WTC11 (cell line): Measurements from ENCODE around the gene ZNF550. TPM values are rescaled to one million over a fixed set of nuclear protein-coding genes. Genes with fewer than 3 reads are reported as not detected.
A peak's percentile ranks its signal among the peaks of the same experiment; 100 is the strongest.
"Not testable (repeated sequence)": the region's sequence is repeated elsewhere in the genome, so short reads cannot be mapped to it uniquely, and the experiment has no call there.

Experiments used
- ATAC-seq: fragments of 200-7000 bp; cut with Tn5 transposase; 2 replicates; pipeline ENCODE4 v1.10.0; 2021; ENCODE audit warnings: mild to moderate bottlenecking, moderate library complexity
- CTCF ChIA-PET: fragments of 300-600 bp; sonication (Branson Sonifier 250); formaldehyde crosslinking; loops from one replicate; lab custom pipeline; 2021; ENCODE audit warnings: antibody characterized with exemption; lab: Charles Lee
- POLR2A ChIA-PET: fragments of 350-600 bp; sonication (Branson Sonifier 250); formaldehyde crosslinking; loops from one replicate; lab custom pipeline; 2021; ENCODE audit warnings: antibody characterized with exemption; lab: Charles Lee
- DNase-seq: peaks from one replicate; pipeline ENCODE4 v3.0.0; 2021; ENCODE audit warnings: low spot score
- H3K27ac Mint-ChIP-seq: 2 replicates; pipeline ENCODE4 v1.8.0; 2021; ENCODE audit warnings: mixed read lengths
- H3K27me3 Mint-ChIP-seq: 2 replicates; pipeline ENCODE4 v1.8.0; 2021; ENCODE audit warnings: low read depth, mild to moderate bottlenecking, moderate library complexity, mixed read lengths
- H3K36me3 Mint-ChIP-seq: 2 replicates; pipeline ENCODE4 v1.8.0; 2021; ENCODE audit warnings: mixed read lengths
- H3K4me1 Mint-ChIP-seq: 2 replicates; pipeline ENCODE4 v1.8.0; 2022; ENCODE audit warnings: mixed read lengths
- H3K4me3 Mint-ChIP-seq: 2 replicates; pipeline ENCODE4 v1.8.0; 2021; ENCODE audit warnings: mild to moderate bottlenecking, moderate library complexity, mixed read lengths
- H3K9me3 Mint-ChIP-seq: 2 replicates; pipeline ENCODE4 v1.8.0; 2021; ENCODE audit warnings: mixed read lengths
- FOXK1 ChIP-seq: sonication (generic); formaldehyde crosslinking; IDR thresholded peaks from 2 replicates; pipeline ENCODE4 v1.8.0; 2022; ENCODE audit warnings: mild to moderate bottlenecking, moderate library complexity, missing genetic modification reagents
- GABPB1 ChIP-seq: sonication (generic); formaldehyde crosslinking; IDR thresholded peaks from 2 replicates; pipeline ENCODE4 v1.8.1; 2023; ENCODE audit warnings: mild to moderate bottlenecking, missing genetic modification reagents
- NFYB ChIP-seq: sonication (generic); formaldehyde crosslinking; conservative IDR thresholded peaks from 2 replicates; pipeline ENCODE4 v1.8.0; 2022; ENCODE audit warnings: low read depth, missing genetic modification reagents
- TEAD1 ChIP-seq: sonication (generic); formaldehyde crosslinking; IDR thresholded peaks from 2 replicates; pipeline ENCODE4 v1.8.0; 2022; ENCODE audit warnings: mild to moderate bottlenecking, missing genetic modification reagents
- ZBTB21 ChIP-seq: sonication (generic); formaldehyde crosslinking; IDR thresholded peaks from 2 replicates; pipeline ENCODE4 v1.8.1; 2023; ENCODE audit warnings: mild to moderate bottlenecking, missing genetic modification reagents, borderline replicate concordance
- total RNA-seq: library from RNA; stranded (reverse); gene quantifications from 3 replicates; pipeline ENCODE4 v1.2.3, GENCODE V29; 2021
- TF ChIP-seq, protein P1 (sequence below): sonication (generic); formaldehyde crosslinking; IDR thresholded peaks from 2 replicates; pipeline ENCODE4 v1.8.1; 2023; ENCODE audit warnings: mild to moderate bottlenecking, moderate library complexity, missing genetic modification reagents
- TF ChIP-seq, protein P2 (sequence below): sonication (generic); formaldehyde crosslinking; IDR thresholded peaks from 2 replicates; pipeline ENCODE4 v1.8.0; 2022; ENCODE audit warnings: mild to moderate bottlenecking, missing genetic modification reagents
- TF ChIP-seq, protein P3 (sequence below): sonication (generic); formaldehyde crosslinking; IDR thresholded peaks from 2 replicates; pipeline ENCODE4 v1.8.0; 2023; ENCODE audit warnings: missing genetic modification reagents, mild to moderate bottlenecking, borderline replicate concordance

The ZNF550 gene
- total RNA-seq, 1 experiment from 2014 or later = 17.5 TPM

- POLR2A ChIA-PET = interaction anchor here (0.9 to 1.0 kb wide), 2 partner anchors 30 to 64 kb away, joined by 3 to 4 read pairs; no protein-coding TSS in a partner anchor
- ATAC-seq, H3K27me3 Mint-ChIP-seq, DNase-seq, CTCF ChIA-PET, H3K27ac Mint-ChIP-seq, H3K4me1 Mint-ChIP-seq: not testable (repeated sequence)
- Mint-ChIP-seq H3K36me3 (peaks cover 24% of the 10 kb centered on the region), H3K4me3 (peak overlapping the region; percentile 89), H3K9me3 (peaks cover 14% of the 10 kb centered on the region)
These were observed 59.3 kb downstream of the ZNF550 start for GRCh38 chr19:57500400-57500799.

GRCh38 chr19:57499680-57500395 is 59.8 kb downstream of the ZNF550 start, which contains the start of gene ZNF773:
TSS of gene ZNF773 (plus strand) at chr19:57499938. CDS start at chr19:57500081, 143 bp downstream.
- H3K4me1 Mint-ChIP-seq, H3K27me3 Mint-ChIP-seq, H3K27ac Mint-ChIP-seq: not testable (repeated sequence)
- peaks cover 24% of the 10 kb centered on the region for H3K36me3 Mint-ChIP-seq
- TF ChIP-seq ZBTB21 (0 out of 2 replicates have a peak, but pooled peaks have one; percentile 43), NFYB (CRISPR knock-in tag) (peak; percentile 81), FOXK1 (CRISPR knock-in tag) (peak; percentile 35; the same call in 1 of the 2 replicates), TEAD1 (CRISPR knock-in tag) (0 out of 2 replicates have a peak, but pooled peaks have one; percentile 42), GABPB1 (peak; percentile 71)
- TF ChIP-seq, protein P1, sequence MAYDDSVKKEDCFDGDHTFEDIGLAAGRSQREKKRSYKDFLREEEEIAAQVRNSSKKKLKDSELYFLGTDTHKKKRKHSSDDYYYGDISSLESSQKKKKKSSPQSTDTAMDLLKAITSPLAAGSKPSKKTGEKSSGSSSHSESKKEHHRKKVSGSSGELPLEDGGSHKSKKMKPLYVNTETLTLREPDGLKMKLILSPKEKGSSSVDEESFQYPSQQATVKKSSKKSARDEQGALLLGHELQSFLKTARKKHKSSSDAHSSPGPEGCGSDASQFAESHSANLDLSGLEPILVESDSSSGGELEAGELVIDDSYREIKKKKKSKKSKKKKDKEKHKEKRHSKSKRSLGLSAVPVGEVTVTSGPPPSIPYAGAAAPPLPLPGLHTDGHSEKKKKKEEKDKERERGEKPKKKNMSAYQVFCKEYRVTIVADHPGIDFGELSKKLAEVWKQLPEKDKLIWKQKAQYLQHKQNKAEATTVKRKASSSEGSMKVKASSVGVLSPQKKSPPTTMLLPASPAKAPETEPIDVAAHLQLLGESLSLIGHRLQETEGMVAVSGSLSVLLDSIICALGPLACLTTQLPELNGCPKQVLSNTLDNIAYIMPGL = 0 out of 2 replicates have a peak, but pooled peaks have one; percentile 34
- TF ChIP-seq, protein P2, sequence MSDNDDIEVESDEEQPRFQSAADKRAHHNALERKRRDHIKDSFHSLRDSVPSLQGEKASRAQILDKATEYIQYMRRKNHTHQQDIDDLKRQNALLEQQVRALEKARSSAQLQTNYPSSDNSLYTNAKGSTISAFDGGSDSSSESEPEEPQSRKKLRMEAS = peak; percentile 66
- TF ChIP-seq, protein P3, sequence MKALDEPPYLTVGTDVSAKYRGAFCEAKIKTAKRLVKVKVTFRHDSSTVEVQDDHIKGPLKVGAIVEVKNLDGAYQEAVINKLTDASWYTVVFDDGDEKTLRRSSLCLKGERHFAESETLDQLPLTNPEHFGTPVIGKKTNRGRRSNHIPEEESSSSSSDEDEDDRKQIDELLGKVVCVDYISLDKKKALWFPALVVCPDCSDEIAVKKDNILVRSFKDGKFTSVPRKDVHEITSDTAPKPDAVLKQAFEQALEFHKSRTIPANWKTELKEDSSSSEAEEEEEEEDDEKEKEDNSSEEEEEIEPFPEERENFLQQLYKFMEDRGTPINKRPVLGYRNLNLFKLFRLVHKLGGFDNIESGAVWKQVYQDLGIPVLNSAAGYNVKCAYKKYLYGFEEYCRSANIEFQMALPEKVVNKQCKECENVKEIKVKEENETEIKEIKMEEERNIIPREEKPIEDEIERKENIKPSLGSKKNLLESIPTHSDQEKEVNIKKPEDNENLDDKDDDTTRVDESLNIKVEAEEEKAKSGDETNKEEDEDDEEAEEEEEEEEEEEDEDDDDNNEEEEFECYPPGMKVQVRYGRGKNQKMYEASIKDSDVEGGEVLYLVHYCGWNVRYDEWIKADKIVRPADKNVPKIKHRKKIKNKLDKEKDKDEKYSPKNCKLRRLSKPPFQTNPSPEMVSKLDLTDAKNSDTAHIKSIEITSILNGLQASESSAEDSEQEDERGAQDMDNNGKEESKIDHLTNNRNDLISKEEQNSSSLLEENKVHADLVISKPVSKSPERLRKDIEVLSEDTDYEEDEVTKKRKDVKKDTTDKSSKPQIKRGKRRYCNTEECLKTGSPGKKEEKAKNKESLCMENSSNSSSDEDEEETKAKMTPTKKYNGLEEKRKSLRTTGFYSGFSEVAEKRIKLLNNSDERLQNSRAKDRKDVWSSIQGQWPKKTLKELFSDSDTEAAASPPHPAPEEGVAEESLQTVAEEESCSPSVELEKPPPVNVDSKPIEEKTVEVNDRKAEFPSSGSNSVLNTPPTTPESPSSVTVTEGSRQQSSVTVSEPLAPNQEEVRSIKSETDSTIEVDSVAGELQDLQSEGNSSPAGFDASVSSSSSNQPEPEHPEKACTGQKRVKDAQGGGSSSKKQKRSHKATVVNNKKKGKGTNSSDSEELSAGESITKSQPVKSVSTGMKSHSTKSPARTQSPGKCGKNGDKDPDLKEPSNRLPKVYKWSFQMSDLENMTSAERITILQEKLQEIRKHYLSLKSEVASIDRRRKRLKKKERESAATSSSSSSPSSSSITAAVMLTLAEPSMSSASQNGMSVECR = peak; percentile 65; the same call in 1 of the 2 replicates
- H3K4me3 Mint-ChIP-seq = peak within 1 kb of the TSS; percentile 89
- peaks cover 17% of the 10 kb centered on the region for H3K9me3 Mint-ChIP-seq
- ChIA-PET POLR2A (interaction anchor here (0.9 to 1.0 kb wide), 2 partner anchors 30 to 64 kb away, joined by 3 to 4 read pairs; no protein-coding TSS in a partner anchor), CTCF (interaction anchor here (0.7 kb wide), 1 partner anchor 12 kb away, joined by 3 read pairs; the partner anchor contains the start of gene ZNF419)
- ATAC-seq = peak; percentile 98
- DNase-seq = peak; percentile 97

- H3K27me3 Mint-ChIP-seq, ATAC-seq, H3K27ac Mint-ChIP-seq, H3K4me1 Mint-ChIP-seq, DNase-seq: not testable (repeated sequence)
- Mint-ChIP-seq H3K9me3 (peaks cover 20% of the 10 kb centered on the region), H3K36me3 (peaks cover 26% of the 10 kb centered on the region), H3K4me3 (peak overlapping the region; percentile 89; the same call in 1 of the 2 replicates)
- ChIA-PET CTCF (interaction anchor here (0.7 kb wide), 1 partner anchor 12 kb away, joined by 3 read pairs; the partner anchor contains the start of gene ZNF419), POLR2A (interaction anchor here (0.9 to 1.0 kb wide), 2 partner anchors 31 to 63 kb away, joined by 3 to 4 read pairs; no protein-coding TSS in a partner anchor)
These were observed 60.4 kb downstream of the ZNF550 start for GRCh38 chr19:57499332-57499679.

DNA sequence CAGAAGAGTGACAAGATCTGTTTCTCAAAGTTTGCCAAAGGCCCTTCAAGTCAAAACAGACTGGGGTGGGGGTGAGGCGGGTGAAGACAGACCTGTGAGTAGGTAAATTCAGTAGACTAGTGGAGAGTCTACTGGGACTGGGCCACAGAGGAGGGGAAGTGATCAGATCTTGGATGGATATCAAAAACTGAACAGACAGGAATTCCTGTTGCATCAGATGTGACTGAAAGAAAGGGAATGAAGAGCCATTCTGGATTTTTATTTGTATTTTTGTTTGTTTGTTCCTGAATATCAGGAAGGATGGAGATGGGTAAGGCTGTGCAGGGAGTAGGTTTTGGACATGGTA is 71.4 kb downstream of the ZNF550 start:
- H3K36me3 Mint-ChIP-seq = peaks cover 32% of the 10 kb centered on the region
- peaks cover 33% of the 10 kb centered on the region for H3K27me3 Mint-ChIP-seq
- POLR2A ChIA-PET = interaction anchor here (1.0 kb wide), 1 partner anchor 53 kb away, joined by 4 read pairs; the partner anchor contains the start of gene ZNF749
- ATAC-seq, CTCF ChIA-PET, H3K4me1 Mint-ChIP-seq, DNase-seq: not testable (repeated sequence)
- H3K27ac Mint-ChIP-seq = peak overlapping the region; percentile 46
- peaks cover 26% of the 10 kb centered on the region for H3K9me3 Mint-ChIP-seq
- H3K4me3 Mint-ChIP-seq = peak overlapping the region; percentile 86
